CD4-positive, alpha-beta T cell treated with Interleukin-6 for 4 hours (primary cell): Measurements from ENCODE around the gene KMT2E.

Experiments
- DNase-seq: peaks from one replicate; pipeline ENCODE4 v3.0.0-alpha.2; 2020; ENCODE audit warnings: mixed read lengths

The KMT2E gene

GRCh38 chr7:105132835-105133234 lies 118.8 kb downstream of the KMT2E start:
- no peak for DNase-seq

- no peak for DNase-seq
Observed at GRCh38 chr7:105133358-105133757, 119.4 kb downstream of the KMT2E start.

- no peak for DNase-seq
Observed at GRCh38 chr7:105133986-105134655, 120.1 kb downstream of the KMT2E start.

- no peak for DNase-seq
Observed at GRCh38 chr7:105136221-105136620, 122.2 kb downstream of the KMT2E start.

GRCh38 chr7:105137898-105138297 lies 123.9 kb downstream of the KMT2E start:
- no peak for DNase-seq

GRCh38 chr7:105139381-105139780 lies 125.4 kb downstream of the KMT2E start:
- no peak for DNase-seq

GRCh38 chr7:105141068-105141467 lies 127.1 kb downstream of the KMT2E start:
- no peak for DNase-seq

GRCh38 chr7:105149827-105150226 lies 135.8 kb downstream of the KMT2E start:
- no peak for DNase-seq

- no peak for DNase-seq
Observed at GRCh38 chr7:105151152-105151551, 137.1 kb downstream of the KMT2E start.

- no peak for DNase-seq
Observed at GRCh38 chr7:105153531-105153930, 139.5 kb downstream of the KMT2E start.

GRCh38 chr7:105154084-105154483 lies 140.1 kb downstream of the KMT2E start:
- DNase-seq: no peak

- no peak for DNase-seq
Observed at GRCh38 chr7:105156731-105157130, 142.7 kb downstream of the KMT2E start.

GRCh38 chr7:105157278-105157677 lies 143.3 kb downstream of the KMT2E start:
- DNase-seq: no peak

GRCh38 chr7:105161366-105161765 lies 147.4 kb downstream of the KMT2E start:
- DNase-seq: no peak
